Activated T-cell treated with anti-CD3 and anti-CD28 coated beads for 4 hours (primary cell): Measurements from ENCODE around the gene TSC22D1.
"Not testable (repeated sequence)": the region's sequence is repeated elsewhere in the genome, so short reads cannot be mapped to it uniquely, and the experiment has no call there.

ENCODE experiments used
- DNase-seq: peaks from one replicate; pipeline ENCODE4 v3.0.0-alpha.2; 2020

TSC22D1 gene

DNA sequence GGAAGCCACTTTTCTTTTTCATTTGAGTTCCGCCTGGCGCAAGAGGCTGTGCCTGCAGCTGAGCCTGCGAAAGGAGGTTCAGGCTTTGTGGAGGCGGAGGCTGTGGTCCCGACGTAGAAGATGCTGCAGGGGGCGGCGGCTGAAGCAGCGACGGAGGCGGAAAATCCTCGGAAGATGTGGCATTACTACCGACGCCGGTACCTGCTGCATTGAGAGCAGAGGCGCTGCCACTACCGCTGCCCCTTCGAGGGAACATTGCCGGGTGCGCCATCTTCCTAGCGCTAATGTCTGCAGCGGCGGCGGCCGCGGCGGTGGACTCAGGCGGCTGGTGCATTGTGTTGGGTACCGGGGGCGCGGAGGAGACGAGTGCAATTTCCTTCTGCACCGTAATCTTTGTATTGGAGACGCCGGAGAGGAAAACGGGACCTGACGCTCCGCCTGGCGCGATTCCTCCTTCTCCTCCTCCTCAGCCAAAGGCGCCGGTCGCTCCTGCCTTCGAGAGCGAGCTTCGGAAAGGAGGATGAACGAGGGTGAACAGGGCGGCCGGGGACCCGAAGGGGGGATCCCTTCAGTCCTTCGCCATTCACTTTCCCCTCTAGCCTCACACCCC lies at the start of gene TSC22D1:
TSS of gene TSC22D1 (minus strand) at position 590 of the 610 bp plus-strand sequence. CDS start at position 334, 256 bp downstream.
- peak; percentile 58 for DNase-seq

DNA sequence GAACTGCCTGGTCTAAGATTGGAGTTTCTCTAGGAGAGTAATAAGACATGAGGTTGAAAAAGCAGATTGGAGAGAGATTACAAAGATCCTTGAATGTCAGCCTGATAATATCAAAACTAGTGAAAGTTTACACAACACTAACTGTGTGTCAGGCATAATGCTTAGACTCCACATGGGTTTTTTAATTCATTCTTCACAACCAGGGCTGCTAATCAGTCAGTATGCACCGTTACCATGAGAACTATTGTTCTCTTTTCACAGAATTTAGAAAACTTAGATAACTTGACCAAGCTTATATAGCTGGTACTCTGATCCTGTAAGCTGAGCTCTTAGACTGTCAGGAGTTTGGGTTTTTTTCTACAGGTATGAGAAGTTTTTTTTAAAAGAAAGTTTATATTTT lies 46.6 kb upstream of the TSC22D1 start:
- DNase-seq, result no peak

DNA sequence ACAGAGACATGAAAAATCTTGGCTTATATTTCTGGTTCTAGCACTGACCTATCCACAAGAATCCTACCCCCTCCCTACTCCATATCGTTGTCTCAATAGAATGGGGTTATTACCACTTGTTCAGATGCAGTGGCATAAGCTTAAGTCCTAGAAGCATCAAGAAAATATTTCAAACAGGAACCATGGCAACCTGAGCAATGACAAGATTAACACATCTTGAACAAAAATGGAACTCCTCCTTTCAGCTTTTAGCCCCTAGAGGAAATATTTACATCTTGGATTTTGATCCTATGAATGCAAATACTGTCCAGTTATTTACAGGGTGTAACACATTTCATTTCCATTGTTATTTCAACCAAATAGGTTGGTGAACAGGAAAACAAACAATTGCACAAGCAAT lies 46.1 kb upstream of the TSC22D1 start:
- DNase-seq, result no peak

DNA sequence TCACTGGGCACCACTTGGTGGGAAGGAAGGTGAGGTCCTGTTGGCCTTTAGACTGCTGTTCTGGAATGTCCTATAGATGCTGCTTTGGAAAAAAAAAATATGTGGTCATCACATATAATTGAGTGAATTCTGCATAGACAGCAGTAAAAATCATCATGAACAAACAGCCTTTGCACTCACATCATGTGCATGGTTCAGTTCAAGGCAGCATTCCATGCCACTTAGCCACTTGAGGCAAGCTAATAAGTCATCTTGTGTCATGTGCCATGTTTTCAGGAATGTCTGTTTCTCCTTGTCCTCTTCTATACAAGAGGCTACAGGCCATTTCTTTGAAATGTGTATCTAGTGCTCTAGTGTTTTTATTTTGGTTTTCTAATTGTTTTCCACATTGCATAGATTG lies 43.9 kb upstream of the TSC22D1 start:
- no peak for DNase-seq

DNA sequence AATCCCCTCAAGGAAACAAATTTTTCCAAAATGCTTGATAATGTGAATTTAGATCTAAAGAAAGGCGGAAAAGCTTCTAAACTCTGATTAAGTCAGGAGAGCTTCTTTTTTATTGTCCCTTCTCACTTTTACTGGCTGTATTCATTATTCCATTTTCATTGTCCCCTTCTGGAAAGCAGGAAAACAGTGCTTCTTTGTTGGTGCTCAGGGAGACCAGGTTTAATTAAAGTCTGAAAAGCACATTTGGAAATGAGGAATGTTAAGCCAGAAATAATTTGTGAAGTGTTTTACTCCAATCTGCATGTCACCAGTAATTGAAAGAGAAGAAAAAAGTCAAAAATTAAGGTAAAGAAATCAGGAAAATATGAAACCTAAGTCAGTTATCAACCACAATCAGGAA lies 43.5 kb upstream of the TSC22D1 start:
- DNase-seq, result no peak

DNA sequence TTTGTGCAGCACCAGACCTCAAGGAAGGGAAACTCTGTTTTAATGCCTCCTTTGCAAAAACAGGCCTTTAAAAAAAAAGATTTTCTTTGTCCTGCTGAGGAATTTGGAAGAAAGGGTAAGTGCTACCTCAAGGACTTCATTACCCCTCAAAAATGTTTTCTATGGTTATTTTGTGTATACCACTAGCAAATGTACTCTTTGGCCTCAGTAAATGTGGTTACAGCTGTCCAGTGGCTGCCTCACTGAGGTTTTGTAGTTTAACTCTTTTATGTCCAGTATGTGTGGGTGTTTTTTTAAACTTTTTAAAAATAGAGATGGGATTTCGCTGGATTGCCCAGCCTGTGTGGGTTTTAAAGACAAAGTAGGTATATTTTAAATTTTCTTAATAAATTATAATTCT lies 42.2 kb upstream of the TSC22D1 start:
- no peak for DNase-seq

DNA sequence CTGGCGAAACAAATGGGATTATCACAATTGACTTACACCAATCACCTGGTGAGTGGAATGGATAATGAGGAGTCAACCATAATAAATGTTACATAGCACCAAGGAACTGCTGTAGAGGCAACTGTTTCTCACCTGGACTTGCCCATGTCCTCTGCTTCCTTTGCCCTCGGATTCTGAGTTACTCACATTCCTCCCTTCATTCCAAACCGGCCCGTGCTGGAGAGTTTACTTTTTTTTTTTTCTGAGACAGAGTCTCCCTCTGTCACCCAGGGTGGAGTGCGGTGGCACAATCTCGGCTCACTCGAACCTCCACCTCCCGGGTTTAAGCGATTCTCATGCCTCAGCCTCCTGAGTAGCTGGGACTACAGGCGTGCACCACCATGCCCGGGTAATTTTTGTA lies 41.5 kb upstream of the TSC22D1 start:
- DNase-seq, result no peak

DNA sequence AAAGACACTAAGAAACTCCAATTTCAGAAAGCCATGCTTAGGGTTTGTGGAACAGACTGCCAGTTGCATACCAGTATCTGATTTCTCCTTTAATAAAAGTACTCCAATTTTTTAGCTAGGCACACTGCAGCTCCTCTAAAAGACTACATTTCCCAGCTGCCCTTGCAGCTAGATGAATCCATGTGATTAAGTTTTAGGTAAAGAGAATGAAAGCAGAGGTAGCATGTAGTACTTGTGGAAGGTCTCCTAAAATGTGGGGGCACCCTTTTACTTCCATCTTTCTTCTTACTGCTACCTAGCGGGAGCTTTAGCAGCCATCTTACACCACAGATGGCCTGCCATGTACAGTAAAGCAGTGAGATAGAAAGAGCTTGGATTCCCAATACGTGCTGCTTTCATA lies 33.0 kb upstream of the TSC22D1 start:
- no peak for DNase-seq

DNA sequence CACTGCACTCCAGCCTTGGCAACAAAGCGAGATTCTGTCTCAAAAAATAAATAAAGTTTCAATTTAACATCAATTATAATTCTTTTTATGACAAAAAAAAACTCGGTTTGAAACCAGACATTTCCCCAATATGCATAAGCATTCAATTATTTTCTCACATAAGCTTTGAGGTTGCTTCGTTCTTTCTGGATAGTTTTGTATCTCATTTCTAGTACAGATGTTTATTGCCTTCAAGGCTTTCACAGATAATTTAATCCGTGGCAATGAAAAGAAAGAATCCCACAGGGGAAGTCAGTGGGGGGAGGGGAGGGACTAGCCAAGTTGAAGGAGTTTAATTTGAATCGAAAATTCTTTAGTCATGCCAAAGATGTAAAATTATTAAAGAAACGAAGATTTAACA lies 29.6 kb upstream of the TSC22D1 start:
- DNase-seq, result no peak

DNA sequence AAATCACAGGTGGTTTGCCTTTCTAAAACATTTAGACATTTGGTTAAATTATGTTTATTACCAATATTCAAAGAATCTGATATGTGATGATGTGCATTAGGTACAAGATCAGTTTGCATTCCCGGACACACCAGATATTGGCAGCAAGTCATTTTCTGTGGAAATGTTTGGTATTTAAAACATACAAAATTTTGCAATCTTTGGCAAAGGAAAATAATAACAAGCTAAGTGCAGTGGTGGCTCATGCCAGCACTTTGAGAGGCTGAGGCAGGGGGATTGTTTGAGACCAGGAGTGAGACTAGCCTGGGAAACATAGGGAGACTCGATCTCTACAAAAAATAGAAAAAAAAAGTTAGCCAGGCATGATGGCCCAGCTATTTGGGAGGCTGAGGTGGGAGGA lies 29.1 kb upstream of the TSC22D1 start:
- DNase-seq, result no peak

DNA sequence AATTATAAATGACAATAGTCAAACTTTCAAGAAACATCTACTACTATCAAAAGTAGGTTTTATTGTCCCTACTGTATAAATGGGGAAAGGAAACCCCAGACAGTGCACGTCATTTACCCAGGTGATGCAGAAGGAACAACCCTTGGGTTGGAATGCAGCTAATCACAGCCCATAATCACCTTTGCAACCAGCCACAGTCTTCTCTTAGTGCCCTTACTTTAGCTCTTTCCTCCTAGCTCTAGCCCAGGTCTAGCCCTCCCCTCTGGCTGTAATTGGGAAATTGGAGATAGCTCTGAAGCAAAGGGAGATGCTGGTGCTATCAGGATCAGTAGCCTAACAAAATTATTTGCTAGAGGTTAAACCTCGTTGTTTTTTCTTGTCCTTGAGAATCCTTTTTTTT lies 25.5 kb upstream of the TSC22D1 start:
- no peak for DNase-seq

DNA sequence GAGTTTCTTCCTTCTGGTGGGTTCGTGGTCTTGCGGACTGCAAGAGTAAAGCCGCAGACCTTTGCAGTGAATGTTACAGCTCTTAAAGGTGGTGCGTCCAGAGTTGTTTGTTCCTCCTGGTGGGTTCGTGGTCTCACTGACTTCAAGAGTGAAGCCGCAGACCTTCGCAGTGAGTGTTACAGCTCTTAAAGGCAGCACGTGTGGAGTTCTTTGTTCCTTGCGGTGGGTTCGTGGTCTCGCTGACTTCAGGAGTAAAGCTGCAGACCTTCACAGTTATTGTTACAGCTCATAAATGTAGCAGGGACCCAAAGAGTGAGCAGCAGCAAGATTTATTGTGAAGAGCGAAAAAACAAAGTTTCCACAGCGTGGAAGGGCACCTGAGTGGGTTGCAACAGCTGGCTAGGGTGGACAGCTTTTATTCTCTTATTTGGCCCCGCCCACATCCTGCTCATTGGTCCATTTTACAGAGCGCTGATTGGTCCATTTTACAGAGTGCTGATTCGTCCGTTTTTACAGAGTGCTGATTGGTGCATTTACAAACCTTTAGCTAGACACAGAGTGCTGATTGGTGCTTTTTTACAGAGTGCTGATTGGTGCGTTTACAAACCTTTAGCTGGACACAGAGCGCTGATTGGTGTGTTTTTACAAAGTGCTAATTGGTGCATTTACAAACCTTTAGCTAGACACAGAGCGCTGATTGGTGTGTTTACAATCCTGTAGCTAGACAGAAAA lies 17.9 kb upstream of the TSC22D1 start:
- DNase-seq, result not testable (repeated sequence)

DNA sequence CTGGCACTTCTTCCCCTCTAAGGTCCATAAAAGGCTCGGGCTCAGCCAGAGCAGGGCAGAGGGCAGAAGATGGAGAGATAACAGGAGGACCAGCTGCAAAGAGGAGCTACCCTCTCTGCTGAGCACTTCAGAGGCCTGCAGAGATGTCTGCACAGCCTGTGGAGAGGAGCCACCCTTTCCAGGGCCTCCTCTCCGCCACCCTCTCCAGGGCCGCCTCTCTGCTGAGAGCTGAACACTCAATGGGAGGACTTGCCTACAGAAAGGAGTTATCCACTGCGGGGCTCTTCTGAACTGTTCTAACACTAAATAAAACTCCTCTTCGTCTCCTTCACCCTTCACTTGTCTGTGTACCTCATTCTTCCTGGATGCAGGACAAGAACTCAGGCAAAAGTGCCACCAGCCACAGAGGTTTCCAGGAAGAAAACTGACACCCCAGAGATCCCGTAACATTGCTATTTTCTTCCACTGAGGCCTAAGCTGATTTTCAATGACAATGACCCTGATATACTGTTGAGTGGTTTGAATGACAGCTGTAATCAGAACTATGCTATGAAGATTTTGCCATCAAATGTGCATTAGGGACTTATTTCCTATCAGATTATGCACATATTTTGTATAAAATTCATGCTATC lies 16.2 kb upstream of the TSC22D1 start:
- no peak for DNase-seq

DNA sequence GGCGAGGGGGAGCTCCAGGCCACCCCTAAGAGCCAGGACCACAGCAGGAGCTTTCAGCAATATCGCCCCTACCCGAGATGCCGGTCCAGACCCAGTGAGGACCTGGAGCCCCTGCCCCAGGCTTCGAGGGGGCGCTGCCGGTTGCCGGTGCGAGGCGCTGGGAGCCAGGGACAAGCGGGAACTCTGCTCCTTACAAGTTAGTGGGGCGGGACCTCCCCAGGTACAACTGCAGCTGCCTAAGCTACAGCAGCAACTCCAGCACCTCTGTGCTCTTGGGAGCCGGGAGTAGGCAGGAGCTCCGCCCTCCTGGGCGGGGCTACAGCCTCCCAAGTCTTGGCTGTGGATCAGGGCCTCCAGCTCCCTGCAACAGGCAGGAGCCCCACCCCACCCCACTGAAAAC lies 15.2 kb upstream of the TSC22D1 start:
- no peak for DNase-seq

DNA sequence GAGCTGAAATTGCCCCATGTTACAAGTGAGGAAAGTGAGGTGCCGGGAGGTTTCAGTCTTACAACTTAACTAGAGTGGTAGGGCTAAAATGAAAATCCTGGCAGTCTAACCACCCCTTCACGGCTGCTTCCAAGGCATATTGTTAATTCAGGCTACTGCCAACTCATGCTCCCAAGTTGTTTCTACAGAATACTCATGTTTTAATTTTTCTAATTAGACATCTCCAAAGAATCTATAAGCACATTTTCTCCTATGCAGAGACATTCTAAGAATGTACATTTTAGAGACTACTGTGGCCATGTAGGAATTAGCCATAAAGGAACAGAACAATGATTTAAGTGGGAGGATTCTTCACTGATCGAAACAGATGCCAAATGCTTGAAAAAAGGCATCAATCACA lies 7.0 kb upstream of the TSC22D1 start:
- no peak for DNase-seq

DNA sequence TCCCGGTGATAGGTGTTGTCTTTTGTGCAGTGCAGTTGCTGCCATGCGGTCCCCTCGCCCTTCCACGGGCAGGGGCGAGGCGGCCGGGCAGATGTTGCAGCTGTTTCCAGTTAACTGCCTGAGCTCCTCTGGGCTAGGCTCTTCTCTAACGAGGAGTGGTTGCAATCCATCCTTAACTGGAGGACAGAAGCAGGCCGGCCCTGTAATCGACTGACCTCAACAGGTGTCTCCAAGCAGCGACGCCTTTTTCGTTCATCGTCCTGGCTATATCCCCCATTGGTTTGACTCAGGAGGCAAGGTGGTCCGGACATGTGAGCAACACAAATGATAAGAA lies 1.9 kb upstream of the TSC22D1 start:
- peak; percentile 13 for DNase-seq

DNA sequence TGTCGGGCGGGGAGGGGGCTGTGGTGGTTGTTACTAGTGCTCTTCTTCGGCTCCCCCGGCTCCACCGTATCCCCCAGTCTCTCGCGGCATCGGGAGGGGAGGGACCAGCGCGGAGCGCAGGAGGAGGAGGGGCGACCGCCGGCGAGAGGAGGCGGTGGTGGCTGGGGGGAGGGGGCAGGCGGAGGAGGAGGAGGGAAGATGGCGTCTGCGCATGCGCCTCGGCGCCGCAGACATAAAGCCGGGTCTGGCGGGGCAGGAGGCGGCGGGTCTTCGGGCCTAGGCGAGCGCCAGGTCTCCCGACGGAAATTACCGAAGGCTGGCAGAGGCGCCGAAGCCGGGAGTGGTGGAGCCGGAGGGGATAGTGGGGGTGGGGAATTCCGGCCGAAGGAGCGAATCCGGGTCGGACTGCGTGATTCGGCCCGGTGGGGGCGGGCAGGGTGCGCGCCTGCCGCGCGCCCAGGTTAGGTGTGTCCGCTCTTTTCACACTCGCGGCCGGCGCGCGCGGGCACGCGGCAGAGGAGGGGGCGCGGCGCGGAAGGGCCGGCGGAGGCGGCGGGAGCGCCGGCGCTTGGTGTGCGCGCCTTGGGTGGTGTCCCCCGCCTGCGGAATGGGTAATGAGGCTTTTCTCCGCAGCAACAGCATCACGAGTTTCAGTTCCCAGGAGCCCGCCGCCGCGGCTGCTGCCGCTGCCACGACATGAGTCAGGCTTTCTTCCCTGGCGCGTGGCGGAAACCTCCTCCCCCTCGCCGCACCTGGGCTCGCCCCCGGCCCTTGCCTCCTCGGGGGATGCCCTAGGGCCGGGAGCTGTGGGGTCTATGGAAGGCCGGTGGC lies 1.3 kb upstream of the TSC22D1 start:
- DNase-seq, result peak; percentile 94

DNA sequence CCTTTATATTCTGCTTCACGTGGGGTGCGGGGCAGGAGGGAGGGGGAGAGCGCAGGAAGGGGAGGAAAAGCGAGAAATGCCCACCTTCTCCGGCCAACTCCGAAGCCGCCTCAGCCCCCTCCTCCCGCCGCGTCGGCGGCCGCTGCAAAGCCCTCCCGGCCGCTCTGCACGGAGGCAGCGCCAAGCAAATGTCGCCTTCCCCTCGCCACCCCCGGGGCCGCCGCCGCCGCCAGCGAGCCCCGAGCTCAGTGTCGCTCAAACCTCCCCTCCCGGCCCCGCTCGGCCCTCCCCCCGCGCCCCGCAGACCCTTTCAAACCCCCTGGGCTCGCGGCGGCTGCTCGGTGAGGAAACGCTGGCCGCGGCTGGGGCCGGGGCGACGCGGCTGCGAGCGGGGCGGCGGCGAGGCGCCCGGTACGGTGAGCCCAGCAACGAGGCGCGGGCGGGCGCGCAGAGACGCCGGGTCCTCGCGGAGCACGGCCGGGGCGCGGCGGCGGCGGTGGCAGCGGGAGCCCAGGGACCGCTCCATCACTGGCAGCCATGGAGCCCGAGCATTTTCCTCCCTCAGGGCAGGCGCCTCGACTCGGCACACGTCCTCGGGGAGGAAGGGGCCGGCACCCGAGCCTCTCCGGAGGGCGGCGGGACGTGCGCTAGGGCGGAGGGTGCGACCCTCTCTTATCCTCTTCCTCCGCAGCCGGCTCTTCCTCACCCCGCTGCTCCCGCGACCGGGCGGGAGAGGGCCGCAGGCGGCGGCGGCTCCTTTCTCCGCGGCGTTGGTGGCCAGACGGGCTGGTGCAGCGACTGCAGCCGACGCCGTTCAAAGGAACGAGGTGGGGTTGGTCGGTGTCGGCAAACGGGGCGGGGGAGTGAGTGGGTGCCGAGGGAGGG lies 463 bp upstream of the TSC22D1 start:
- peak; percentile 28 for DNase-seq

DNA sequence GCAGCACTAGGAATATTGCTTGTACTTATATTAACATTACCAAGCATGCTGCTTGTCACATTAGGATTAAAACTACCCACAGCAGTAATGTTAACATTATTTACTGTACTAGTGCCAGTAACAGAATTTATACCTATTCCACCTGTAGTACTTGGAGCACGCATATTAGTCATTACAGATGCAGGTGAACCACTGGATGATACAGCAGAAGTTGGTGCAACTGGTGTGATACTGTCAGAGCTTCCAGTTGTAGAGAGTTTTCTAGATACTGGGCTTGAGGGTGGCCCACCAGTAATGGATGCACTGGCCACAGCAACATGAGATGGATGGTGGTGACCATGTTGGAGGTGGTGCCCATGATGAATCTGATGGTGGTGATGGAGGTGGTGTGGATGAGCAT lies 1.1 kb downstream of the TSC22D1 start:
- DNase-seq, result no peak

DNA sequence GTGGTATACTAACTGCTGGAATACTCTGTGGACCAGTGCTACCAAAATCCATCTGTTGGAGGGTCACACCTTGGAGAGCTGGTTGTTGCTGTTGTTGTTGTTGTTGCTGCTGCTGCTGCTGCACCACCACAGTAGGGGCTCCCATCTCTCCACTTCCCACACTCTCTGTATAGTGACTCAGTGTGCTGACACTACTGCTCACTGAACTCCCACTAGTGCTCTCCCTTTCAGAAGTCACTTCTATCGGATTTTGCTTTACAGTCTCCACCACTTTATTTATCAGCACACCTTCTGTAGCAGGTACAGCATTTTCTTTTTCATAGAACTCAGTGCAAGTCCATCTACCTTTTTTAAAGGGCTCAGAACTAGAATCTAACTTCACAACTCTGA lies 1.7 kb downstream of the TSC22D1 start:
- no peak for DNase-seq

DNA sequence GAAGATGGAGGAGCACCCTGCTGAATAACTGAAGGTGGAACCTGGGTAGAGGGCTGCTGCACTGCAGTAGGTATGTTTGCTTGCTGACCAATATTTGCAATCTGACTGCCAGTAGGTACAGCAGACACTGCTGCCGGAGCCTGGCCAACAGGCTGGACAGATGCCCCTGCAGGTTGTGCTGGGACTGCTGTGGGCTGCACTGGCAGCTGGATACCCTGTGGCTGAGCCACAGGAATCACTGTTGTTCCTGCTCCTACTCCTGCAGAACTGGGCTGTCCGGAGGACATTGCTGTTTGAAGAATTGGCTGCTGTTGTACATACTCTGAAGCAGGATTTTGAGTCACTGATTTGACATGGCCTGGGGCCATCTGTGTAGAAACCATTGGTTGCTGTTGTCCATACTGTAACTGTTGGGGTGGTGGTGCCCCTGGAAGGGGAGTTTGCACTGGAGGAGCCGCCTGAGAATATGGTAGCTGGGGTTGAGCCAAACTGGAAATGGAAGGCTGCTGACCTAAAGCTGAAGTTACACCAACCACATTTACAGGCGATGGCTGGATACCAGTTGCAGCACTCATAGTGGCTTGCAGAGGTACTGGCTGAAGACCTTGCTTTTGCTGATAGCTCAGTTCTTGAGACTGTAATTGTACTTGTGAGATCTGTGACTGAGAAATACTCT lies 2.2 kb downstream of the TSC22D1 start:
- DNase-seq, result no peak

DNA sequence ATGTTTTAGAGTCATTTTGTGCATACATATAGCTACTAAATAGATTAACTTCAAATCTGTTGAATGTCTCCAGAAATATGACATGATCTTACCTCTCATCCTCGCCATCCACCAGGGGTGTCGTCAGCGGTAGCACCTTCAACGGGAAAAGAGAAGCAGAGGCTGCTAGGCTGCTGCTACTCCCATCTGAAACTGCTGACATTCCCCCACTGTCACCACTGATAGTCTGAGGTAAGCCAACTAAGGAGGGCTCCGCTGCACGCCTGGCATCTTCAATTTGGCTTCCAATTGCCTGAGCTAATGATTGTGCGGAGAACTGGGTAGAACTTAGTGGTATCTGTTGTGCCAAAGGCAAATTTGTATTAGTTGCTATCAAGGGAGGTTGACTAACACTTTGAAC lies 3.1 kb downstream of the TSC22D1 start:
- DNase-seq, result no peak
